ENCODE measurements around the gene MTAP.

MTAP gene

DNA sequence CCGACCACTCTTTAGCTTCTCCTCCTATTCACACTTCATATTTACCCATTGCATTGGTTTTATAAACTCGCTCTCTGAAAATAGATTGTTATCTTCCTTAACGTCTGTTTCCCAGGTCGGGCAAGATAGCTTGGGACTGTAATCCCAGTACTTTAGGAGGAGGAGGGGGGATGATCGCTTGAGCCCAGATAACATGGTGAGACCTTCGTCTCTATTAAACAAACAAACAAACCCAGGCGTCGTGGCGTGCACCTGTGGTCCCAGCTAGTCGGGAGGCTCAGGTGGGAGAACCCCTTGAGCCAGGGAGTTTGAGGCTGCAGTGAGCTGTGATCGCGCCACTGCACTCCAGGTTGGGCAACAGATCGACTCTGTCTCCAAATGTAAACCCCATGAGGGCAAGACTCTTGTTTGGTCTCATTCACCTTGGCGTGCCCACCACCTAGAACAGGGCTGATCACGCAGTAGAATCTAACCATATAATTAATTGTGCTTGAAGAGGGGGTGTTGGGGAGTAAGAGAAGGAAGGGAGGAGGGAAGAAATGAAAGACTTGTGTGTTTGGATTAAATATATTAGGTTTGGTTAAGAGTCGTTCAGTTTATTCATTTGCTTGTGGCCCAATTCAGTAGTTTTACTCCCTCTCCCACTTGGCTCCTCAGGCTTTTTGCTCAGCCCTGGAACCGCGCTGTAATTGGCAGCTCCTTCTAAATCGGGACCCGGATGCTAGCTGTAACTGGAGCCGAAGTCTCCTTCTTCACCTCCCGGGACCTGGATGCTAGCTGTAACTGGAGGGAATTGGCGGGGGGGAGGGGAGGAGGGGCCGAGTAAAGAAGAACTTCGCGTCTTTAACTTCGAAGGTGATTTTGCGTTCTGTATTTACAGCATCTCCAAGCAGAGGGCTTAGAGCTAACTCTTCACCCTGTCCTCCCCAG, 166.8 kb downstream of the MTAP start:
- DNase-seq (ENCODE audit: low read depth, low spot score) = no peak

DNA sequence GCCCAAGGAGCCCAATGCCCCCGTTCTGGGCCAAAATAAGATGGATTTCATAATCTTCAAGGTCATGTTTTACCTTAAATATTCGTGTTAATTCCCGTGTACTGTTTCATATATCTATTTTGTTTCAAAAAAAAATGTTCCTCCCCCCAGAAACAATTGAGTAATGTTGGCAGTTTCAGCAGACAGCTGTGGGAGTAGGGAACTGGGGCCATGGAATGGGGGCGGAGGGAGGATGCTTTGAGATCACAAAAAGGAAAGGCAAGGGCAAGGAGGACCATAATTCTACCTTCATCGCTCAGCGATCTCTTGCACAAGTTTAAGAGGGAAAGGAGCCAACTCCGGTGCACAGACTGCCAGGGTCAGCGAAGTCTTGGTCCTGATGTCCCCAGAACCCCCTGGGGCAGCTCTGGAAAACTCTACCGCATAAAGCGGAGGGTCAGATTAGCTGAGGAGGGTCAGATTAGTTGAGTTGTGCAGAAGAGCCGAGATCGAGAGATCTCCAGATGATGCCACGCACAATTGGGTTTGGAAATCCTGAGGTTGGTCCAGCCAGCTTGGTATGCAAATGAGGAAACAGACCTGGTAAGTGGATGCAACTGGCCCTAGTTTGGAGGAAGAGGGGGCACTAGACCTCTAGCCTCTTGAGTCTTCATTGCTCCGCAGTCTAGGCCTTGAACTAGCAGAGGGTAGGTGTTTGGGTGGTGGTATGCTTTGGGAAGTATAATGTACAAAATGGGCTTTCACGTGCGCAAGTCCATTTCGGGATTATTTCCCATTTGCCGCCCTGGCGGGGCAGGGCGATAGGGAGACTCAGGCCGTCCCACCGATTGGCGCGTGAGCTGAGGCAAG, 167.7 kb downstream of the MTAP start:
- DNase-seq (ENCODE audit: low read depth, low spot score) = no peak

DNA sequence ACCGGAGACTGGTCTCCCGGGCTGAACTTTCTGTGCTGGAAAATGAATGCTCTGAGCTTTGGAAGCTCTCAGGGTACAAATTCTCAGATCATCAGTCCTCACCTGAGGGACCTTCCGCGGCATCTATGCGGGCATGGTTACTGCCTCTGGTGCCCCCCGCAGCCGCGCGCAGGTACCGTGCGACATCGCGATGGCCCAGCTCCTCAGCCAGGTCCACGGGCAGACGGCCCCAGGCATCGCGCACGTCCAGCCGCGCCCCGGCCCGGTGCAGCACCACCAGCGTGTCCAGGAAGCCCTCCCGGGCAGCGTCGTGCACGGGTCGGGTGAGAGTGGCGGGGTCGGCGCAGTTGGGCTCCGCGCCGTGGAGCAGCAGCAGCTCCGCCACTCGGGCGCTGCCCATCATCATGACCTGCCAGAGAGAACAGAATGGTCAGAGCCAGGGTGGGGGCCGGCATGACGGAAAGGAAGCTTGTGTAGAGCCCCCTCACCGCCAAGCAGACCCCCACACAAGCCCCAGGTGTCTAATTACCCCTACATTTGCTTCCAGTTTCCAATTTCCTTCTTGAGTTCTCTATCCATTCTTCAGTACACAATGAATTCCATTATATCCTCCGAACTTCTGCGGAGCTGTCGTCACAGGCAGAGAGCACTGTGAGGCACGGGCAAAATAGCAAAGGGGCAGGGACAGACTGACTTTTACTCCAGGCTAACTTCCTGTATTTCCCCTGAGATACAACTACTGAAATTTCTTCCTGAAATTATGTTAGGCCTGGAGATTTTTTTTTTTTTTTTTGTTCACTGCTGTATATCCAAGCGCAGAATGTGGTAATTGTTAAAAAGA, 168.6 kb downstream of the MTAP start:
- DNase-seq (ENCODE audit: low read depth, low spot score) = no peak

DNA sequence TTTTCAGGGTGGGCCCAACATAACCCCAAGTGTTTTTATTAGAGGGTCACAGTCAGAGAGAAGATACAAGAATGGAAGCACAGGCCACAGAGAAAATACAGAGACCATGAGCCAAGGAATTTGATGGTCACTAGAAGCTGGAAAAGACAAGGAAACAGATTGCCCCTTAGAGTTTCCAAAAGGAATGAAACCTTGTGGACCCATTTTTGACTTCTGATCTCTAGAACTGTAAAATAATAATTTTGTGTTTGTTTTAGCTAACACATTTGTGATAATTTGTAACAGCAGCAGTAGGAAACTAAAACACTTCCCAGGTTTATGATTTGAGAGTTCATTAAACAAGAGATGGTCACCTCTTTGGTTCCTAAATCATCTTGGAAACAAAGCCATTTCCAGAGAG, 169.9 kb downstream of the MTAP start:
- no peak for DNase-seq (ENCODE audit: low read depth, low spot score)

DNA sequence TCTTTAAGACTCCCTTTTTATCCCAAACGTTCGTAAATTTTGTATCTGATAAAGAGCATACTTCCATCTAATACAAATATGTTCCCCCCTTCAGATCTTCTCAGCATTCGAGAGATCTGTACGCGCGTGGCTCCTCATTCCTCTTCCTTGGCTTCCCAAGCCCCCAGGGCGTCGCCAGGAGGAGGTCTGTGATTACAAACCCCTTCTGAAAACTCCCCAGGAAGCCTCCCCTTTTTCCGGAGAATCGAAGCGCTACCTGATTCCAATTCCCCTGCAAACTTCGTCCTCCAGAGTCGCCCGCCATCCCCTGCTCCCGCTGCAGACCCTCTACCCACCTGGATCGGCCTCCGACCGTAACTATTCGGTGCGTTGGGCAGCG, 171.9 kb downstream of the MTAP start:
- no peak for DNase-seq (ENCODE audit: low read depth, low spot score)

DNA sequence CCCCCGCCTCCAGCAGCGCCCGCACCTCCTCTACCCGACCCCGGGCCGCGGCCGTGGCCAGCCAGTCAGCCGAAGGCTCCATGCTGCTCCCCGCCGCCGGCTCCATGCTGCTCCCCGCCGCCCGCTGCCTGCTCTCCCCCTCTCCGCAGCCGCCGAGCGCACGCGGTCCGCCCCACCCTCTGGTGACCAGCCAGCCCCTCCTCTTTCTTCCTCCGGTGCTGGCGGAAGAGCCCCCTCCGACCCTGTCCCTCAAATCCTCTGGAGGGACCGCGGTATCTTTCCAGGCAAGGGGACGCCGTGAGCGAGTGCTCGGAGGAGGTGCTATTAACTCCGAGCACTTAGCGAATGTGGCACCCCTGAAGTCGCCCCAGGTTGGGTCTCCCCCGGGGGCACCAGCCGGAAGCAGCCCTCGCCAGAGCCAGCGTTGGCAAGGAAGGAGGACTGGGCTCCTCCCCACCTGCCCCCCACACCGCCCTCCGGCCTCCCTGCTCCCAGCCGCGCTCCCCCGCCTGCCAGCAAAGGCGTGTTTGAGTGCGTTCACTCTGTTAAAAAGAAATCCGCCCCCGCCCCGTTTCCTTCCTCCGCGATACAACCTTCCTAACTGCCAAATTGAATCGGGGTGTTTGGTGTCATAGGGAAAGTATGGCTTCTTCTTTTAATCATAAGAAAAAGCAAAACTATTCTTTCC, 172.4 kb downstream of the MTAP start:
- DNase-seq (ENCODE audit: low read depth, low spot score) = no peak

DNA sequence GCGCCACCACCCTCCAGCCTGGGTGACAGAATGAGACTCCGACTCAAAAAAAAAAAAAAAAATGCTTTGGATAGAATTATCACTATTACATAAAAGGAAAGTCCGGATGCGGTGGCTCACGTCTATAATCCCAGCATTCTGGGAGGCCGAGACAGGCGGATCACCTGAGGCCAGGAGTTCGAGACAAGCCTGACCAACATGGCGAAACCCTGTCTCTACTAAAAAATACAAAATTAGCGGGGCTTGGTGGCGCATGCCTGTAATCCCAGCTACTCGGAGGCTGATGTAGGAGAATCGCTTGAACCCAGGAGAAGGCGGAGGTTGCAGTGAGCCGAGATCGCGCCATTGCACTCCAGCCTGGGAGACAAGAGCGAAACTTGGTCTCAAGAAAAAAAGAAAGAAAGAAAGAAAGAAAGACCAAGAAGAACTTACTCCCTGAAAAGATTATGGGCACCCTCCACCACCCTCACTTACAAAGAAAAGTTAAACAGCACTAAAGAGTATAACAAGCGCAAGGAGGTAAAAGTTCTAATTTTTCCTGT, 174.0 kb downstream of the MTAP start:
- no peak for DNase-seq (ENCODE audit: low read depth, low spot score)

DNA sequence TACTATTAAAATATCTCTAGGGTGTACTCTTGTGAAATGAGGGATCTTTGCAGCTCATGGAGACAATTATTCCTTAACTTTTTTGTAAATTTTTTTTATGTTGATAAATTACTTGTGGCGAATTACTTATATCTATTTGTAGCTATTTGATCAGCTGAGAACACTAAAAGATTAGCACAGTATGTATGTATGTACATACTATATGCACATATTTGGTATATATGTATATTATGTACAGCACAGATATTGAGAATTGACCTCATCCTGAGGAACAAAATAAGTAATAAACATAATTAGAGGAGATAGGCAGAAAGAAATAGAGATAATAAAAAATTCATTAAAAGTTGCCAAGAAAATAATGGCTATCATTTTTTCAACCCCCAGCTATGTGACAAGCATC, 180.0 kb downstream of the MTAP start:
- no peak for DNase-seq (ENCODE audit: low read depth, low spot score)

DNA sequence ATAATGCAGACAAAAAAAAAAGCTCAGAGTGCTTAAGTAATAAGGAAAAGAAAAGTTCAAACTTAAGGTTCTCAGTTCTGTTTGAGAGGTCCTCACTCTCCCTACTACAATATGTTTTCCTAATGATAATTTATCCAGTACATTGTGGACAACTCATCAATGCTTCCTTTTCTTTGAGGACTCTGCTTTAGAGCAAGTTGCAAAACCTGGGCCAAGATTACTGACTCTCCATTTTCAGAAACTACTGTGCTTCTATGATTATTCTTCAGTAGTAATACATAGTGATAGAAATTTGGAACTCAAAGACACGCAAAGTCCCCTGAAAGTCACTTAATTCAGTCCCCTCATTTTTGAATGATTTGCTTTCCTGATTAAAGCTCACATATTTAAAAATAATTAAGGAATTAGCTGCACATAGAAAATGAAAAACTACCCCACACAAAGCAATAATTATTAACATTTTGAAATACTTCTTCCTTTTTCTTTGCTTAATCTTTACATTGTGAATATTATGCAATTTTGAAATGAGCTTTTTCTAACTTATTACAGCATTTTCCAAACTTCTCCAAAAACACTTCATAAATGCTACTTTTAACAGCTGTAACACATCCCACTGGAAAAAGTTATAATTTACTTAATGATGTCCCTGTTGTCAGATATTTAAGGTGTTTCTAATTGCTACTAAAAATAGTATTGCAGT, 180.6 kb downstream of the MTAP start:
- no peak for DNase-seq (ENCODE audit: low read depth, low spot score)

DNA sequence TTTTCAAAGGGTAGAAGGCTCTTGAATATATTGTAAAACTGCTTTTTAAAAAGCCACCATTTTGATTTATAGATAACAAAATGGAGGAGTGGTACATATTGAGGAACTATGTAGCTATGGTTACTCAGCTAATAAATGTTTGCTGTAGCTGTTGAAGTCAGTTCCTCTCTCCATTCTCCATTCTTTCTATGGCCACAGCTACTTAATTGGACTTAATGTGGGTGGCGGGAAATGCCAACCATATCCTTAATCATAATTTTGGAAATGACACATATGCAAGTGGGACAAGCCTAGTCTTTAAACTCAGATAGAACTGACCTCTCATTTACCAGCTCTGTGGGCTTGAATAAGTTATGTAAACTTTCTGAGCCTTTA, 181.1 kb downstream of the MTAP start:
- DNase-seq (ENCODE audit: low read depth, low spot score) = no peak

DNA sequence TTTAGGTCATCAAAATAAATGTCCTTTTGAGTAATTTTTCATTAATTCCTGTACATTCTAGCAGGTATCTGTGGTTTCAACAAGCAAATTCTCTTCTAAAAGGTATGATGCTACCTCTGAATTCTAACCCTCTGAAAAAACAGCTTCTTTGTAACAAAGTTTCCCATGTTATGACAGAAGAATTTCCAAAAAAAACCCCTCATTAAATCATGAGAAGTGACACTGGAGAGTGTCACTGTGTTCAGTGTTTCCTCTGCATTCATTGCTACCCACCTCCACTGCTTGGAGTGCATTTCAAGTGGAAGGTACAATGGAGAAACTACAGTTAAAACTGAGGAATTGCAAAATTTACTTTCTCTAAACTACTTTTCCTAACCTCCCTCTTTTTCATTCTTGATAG, 181.7 kb downstream of the MTAP start:
- no peak for DNase-seq (ENCODE audit: low read depth, low spot score)

DNA sequence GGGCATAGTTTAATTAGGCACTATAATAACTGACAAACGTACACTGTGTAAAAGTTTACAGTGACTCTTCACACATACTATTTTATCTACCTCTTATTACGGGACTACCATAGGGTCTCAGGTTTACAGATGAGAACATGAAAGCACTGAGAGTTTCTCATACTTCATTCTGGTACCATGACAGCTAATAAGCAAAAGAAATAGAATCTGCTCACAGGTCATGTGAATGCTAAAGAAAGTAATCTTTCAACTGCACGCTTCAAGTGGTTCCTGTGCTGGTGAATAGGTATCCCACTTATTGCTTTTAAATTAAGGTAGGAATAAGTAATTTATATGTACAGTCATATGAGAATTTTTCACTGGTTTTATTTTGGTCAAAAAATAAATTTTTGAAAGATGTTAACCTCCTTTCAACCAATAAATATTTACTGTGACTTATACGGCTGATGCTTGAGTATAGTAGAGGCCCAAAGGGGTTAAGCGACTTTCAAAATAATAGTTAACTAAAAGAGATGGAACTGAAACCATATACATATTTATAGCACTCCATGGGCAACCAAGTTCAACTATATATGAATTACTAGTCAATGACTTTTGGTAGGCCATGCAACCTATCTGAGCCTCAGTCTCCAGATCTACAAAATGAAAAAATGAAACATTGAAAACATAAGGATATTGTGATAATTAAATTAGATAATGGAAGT, 183.7 kb downstream of the MTAP start:
- no peak for DNase-seq (ENCODE audit: low read depth, low spot score)

Measured in brain pericyte (primary cell).